Endothelial cell of umbilical vein (primary cell): ENCODE measurements around the gene TCF7L2.

Source experiments
- POLR2AphosphoS5 ChIP-seq: IDR thresholded peaks from 2 replicates; pipeline ENCODE4 v1.6.1; 2012; ENCODE audit warnings: low read depth, mild to moderate bottlenecking, control low read depth, low read length, moderate library complexity; ENCODE audit not compliant: insufficient read depth
- TF ChIP-seq, protein P1 (sequence below), 2 donors: IDR thresholded peaks; 1 replicate in 1 of 2; 2 replicates in 1 of 2; pipeline ENCODE4 v1.5.1; 2011; ENCODE audit warnings: low read length in 2 of 2, mild to moderate bottlenecking in 2 of 2, moderate library complexity in 2 of 2, control low read depth in 1 of 2, inconsistent platforms in 1 of 2, low read depth in 1 of 2; ENCODE audit not compliant: insufficient read depth in 1 of 2; ENCODE audit errors: extremely low read depth in 1 of 2
- TF ChIP-seq, protein P2 (sequence below): IDR thresholded peaks from 2 replicates; pipeline ENCODE4 v1.6.1; 2011; ENCODE audit not compliant: insufficient read depth, insufficient read length

DNA sequence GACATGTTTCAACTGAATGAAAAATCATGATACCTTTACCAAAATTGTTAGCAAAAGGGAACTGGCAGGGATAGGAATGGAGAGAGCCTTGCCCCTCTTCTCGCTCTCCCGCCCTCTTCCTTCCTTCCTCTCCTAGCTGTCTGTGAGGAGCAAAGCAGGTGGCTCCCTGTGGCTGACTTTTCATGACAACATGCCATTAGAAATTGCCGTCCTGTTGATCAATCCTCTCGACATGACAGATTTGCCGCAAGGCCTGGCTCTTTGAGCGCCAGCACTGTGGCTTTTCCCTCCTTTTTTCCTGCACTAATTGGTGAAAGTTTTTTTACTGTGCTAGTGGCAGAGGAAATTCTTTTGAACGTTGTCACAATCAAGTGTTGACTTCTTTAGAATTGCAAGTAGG lies 171.1 kb downstream of the TCF7L2 start:
- TF ChIP-seq, protein P1, sequence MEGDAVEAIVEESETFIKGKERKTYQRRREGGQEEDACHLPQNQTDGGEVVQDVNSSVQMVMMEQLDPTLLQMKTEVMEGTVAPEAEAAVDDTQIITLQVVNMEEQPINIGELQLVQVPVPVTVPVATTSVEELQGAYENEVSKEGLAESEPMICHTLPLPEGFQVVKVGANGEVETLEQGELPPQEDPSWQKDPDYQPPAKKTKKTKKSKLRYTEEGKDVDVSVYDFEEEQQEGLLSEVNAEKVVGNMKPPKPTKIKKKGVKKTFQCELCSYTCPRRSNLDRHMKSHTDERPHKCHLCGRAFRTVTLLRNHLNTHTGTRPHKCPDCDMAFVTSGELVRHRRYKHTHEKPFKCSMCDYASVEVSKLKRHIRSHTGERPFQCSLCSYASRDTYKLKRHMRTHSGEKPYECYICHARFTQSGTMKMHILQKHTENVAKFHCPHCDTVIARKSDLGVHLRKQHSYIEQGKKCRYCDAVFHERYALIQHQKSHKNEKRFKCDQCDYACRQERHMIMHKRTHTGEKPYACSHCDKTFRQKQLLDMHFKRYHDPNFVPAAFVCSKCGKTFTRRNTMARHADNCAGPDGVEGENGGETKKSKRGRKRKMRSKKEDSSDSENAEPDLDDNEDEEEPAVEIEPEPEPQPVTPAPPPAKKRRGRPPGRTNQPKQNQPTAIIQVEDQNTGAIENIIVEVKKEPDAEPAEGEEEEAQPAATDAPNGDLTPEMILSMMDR (IDR thresholded peaks at IDR 0.05; ENCODE audit: extremely low read depth in 1 of 2, insufficient read depth in 1 of 2, low read depth in 1 of 2, low read length in 2 of 2): no peak
- TF ChIP-seq, protein P2, sequence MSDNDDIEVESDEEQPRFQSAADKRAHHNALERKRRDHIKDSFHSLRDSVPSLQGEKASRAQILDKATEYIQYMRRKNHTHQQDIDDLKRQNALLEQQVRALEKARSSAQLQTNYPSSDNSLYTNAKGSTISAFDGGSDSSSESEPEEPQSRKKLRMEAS: no peak
- no peak for TF ChIP-seq POLR2AphosphoS5
